Activated naive CD8-positive, alpha-beta T cell treated with anti-CD3 and anti-CD28 coated beads, Interleukin-2, amount 10 ng/mL, durations not matched to agents 7 days and 5 days (primary cell): ENCODE measurements around the gene DHX58. TPM values are rescaled to one million over a fixed set of nuclear protein-coding genes. Genes with fewer than 3 reads are reported as not detected.

Source experiments
- ATAC-seq: fragments of 150-1000 bp; cut with Tn5 transposase; one replicate; pipeline ENCODE4 v1.10.0; 2021; ENCODE audit warnings: low read depth, moderate library complexity
- POLR2A ChIA-PET: fragments of 350-600 bp; sonication (Branson Sonifier 250); formaldehyde crosslinking; loops from one replicate; lab custom pipeline; 2021; ENCODE audit warnings: antibody characterized with exemption; lab: Charles Lee
- DNase-seq: peaks from one replicate; pipeline ENCODE4 v3.0.0; 2021
- H3K27ac Mint-ChIP-seq: one replicate; pipeline ENCODE4 v1.8.0; 2022; ENCODE audit warnings: mild to moderate bottlenecking, mixed read lengths
- H3K27me3 Mint-ChIP-seq: one replicate; pipeline ENCODE4 v1.8.0; 2022; ENCODE audit warnings: mild to moderate bottlenecking, moderate library complexity, mixed read lengths
- H3K36me3 Mint-ChIP-seq: one replicate; pipeline ENCODE4 v1.8.0; 2021; ENCODE audit warnings: mild to moderate bottlenecking, mixed read lengths
- H3K4me1 Mint-ChIP-seq: one replicate; pipeline ENCODE4 v1.8.0; 2021; ENCODE audit warnings: mixed read lengths
- H3K4me3 Mint-ChIP-seq: one replicate; pipeline ENCODE4 v1.8.0; 2022; ENCODE audit warnings: mild to moderate bottlenecking, moderate library complexity, mixed read lengths
- H3K9me3 Mint-ChIP-seq: one replicate; pipeline ENCODE4 v1.8.0; 2021; ENCODE audit warnings: mixed read lengths
- total RNA-seq, 2 experiments: library from RNA; stranded (reverse); gene quantifications; one replicate each; pipeline ENCODE4 v1.2.3, GENCODE V29; 2021

DHX58 gene
- total RNA-seq, 2 experiments from 2014 or later = 68.7 to 77.6 TPM

DNA sequence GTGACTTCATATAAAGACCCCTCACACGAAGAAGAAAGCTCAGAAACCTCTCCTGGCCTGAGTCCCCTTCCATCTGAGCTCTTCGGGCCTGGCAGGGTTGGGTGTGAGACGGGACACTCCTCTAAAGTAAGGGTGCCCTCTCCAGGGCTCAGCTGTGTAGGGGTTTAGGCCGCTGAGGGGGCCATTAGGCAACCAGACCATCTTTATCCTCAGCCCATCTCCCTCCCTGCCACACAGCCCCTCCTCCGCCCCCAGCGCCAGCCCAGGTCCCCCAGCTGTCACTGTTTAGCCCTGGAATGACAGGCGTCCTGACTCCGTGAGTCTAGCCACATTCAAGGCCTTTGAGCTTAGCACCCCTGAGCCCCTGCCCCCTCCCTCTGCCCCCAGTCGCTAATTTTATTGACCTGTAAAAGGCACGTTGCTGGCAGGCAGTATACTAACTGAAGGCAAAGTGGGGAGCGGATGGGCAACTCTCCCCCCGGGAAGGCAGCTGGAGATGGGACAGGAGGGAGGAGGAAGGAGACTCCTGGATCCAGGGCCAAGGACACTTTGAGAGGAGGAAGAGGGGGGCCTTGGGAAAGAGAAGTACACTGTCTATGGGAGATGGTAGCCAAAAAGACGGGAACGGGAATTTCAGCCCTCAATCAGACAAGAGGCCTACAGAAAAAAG lies 13.6 kb downstream of the DHX58 start:
- ATAC-seq (no peak), DNase-seq (no peak)
- POLR2A ChIA-PET = interaction anchor here (0.8 to 1.1 kb wide), 2 partner anchors 12 to 13 kb away, joined by 3 read pairs; partner anchors contain the start of gene DHX58
- Mint-ChIP-seq H3K4me1 (peaks cover 5% of the 10 kb centered on the region), H3K27me3 (peaks cover 26% of the 10 kb centered on the region), H3K4me3 (no peak overlapping the region), H3K36me3 (peaks cover 4% of the 10 kb centered on the region), H3K27ac (no peak overlapping the region), H3K9me3 (no peaks in the 10 kb centered on the region)

DNA sequence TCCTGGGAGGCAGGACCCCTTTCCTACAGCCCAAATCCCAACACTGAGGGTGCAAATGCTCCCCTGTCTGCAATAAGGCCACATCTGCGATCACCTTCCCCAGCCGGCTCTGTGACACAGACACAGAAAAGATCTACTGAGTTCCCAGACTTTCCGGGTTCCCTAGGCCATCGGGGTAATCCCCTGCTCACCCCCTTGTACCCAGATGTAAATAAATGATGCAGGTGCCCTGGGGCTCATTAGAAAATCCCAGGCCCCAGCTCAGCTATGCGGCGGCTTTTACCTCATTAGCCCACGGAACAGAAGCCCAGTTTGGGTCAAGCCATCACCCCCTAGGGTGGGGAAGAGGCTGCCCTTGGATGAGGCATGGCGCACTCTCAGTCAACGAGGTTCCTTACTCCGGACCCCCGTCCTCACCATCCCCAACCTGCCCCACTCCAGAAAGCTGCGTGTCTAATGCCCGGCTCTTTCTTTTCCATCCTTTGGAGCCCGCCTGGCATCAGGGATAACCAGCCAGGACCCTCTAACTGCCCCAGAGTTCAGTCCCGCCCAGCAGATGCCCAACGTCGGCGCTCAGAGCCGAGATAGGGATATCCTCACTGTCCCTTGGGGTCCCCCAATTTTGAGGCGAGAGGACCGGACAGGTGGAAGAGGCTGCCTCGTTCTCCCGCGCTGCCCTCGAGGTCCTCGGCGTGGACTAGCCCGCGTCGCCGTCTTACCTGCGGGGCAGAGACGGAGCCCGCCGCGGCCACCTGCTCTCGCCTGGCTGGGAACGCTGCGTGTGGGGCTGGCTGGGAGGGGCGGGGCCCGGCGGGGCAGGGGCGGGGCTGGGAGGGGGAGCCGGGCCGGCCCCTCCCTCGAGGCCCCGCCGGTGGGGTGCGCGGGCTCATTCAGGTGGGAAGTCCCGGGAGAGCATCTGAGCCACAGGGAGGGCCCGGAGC lies 14.6 kb downstream of the DHX58 start, which contains the start of gene ZNF385C:
Gene ZNF385C (minus strand): TSS at position 783 of the 941 bp plus-strand sequence. CDS start 35,417 bp downstream, outside the sequence.
- POLR2A ChIA-PET = interaction anchor here (0.8 to 1.3 kb wide), 3 partner anchors 13 to 72 kb away, joined by 3 to 4 read pairs (median 3); no protein-coding TSS in a partner anchor
- ATAC-seq (peak; percentile 45), DNase-seq (no peak)
- Mint-ChIP-seq H3K27ac (no peak within 1 kb of the TSS), H3K4me3 (no peak within 1 kb of the TSS), H3K36me3 (peaks cover 4% of the 10 kb centered on the region), H3K9me3 (no peaks in the 10 kb centered on the region), H3K4me1 (peaks cover 5% of the 10 kb centered on the region), H3K27me3 (peaks cover 26% of the 10 kb centered on the region)

DNA sequence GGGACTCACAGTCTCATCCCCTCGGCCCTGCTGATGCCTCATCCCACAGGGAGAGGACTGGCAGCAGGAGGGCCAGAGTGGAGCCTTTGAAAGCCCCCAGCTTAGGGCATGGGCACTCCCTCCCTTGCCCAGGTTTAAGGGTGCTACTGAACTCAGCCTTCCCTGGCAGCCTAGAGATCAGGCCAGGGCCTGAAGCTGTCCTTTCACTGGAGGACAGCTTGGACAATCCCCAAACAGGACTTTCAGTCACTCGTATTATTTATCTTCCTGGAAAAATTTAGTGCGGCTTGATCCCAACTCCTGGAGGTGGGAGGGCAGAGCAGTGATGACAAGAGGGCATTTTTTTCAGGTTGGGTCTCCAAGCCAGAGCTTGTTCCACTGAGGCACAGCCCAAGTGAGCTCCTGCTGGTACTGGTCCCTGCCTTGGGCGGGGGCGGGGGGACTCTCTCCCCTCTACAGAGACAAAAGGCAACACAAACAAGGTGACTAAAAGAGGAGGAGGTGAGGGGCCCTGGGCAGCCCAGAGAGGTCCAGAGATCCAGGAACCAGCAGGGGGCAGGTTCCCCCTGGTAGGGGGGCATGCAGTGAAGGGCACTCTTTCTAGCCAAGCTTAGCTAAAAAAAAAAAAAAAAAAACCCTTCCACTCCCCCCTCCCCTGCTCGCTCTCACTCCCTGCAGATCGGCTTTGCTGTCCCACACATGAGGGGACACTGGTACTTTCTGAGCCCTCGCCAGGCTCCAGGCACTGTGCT lies 16.0 kb downstream of the DHX58 start:
- Mint-ChIP-seq H3K27me3 (peaks cover 28% of the 10 kb centered on the region), H3K9me3 (no peaks in the 10 kb centered on the region), H3K4me1 (peaks cover 6% of the 10 kb centered on the region), H3K27ac (no peak overlapping the region), H3K36me3 (peaks cover 4% of the 10 kb centered on the region), H3K4me3 (no peak overlapping the region)
- DNase-seq = no peak
- POLR2A ChIA-PET = interaction anchor here (0.6 to 1.3 kb wide), 4 partner anchors 14 to 71 kb away, joined by 3 to 6 read pairs (median 4); no protein-coding TSS in a partner anchor
- no peak for ATAC-seq

DNA sequence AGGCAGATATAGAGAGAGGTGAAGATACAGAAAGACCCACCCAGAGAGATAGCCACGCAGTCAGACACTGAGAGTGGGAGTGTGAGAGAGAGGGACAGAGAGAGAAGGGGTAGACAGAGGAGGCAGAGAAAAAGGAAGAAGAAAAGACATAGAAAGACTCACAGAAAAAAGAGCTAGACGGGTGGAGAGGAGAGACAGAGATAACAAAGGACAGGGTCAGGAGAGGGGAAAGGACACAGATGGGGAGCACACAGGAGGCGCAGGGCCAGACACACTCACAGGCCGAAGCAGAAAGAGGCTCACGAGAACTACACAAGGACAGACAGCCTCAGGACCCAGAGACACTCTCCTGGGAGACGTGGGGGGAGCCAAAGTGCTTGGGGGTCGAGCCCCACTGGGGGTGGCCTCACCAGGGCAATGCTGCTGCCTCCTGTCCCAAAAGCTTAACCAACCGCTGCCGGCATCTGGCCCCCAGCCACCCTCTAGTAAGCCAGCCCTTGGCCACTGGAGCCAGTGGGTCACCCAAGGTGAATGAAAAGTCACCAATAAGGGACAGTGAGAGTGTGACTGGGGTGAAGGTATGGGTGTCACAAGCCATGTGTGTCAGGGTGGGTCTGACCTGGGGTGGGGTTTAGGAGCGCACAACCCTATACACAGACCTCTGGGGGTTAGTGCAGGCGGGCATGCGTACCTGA lies 18.0 kb downstream of the DHX58 start:
- POLR2A ChIA-PET = interaction anchor here (0.7 kb wide), 1 partner anchor 13 kb away, joined by 4 read pairs; no protein-coding TSS in a partner anchor
- Mint-ChIP-seq H3K27me3 (peaks cover 30% of the 10 kb centered on the region), H3K9me3 (no peaks in the 10 kb centered on the region), H3K27ac (no peak overlapping the region), H3K36me3 (no peaks in the 10 kb centered on the region), H3K4me1 (peaks cover 6% of the 10 kb centered on the region), H3K4me3 (no peak overlapping the region)
- no peak for ATAC-seq
- no peak for DNase-seq

DNA sequence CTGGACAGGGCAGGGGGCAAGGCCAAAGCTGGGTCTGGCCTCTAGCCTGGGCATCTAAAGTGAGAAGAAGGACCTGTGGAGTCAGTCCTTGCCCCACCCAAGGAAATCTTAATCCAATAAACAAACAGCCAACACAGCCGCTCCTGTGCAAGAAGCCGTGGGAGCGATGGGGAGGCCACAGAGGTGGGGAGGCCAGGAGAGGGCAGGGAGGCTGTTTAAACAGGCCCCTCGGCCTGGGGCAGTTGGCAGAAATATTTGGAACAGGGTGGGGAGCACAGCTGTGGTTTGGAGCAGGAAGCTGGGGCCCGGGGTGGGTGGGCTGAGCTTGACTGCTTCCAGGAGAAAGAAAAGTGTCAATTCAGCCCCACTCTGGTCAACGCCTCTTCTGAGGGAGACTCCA lies 19.6 kb downstream of the DHX58 start:
- Mint-ChIP-seq H3K27ac (no peak overlapping the region), H3K4me1 (peaks cover 4% of the 10 kb centered on the region), H3K4me3 (no peak overlapping the region), H3K9me3 (no peaks in the 10 kb centered on the region), H3K27me3 (peaks cover 31% of the 10 kb centered on the region), H3K36me3 (no peaks in the 10 kb centered on the region)
- POLR2A ChIA-PET = interaction anchor here (0.6 to 1.5 kb wide), 2 partner anchors 19 to 21 kb away, joined by 3 to 5 read pairs; partner anchors contain the start of gene DHX58
- ATAC-seq = no peak
- no peak for DNase-seq

DNA sequence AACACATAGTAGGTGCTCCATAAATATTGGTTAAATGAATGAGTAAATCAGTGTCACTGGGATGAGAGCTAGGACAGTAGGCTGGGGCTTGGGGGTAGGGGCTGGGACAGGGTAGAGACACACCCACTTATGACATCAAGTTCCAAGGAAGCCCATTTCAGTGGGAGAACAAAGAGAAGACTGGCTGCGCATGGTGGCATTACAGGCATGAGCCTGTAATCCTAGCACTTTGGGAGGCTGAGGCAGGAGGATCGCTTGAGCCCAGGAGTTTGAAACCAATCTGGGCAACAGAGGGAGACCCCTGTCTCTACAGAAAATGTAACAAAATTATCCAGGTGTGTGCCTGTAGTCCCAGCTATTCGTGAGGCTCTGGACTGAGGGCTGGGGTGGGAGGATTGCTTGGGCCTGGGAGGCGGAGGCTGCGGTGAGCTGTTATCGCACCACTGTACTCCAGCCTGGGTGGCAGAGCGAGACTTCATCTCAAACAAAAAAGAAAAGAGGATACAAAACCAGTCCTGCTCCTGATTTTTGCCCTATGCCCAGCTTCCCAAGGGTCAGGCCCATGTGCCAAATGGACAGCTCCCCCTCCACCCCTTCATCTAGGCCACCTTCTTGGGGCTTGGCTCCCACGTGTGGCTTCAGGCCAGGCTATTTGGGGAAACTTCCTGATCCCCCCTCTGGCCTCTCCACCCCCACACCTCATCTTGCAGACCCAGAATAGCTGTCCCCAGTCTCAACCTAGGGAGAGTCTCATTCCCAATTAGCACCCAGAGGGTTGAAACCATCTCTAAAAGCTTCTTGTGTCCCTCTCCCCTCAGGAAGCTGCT lies 21.3 kb downstream of the DHX58 start:
- no peak overlapping the region for H3K27ac Mint-ChIP-seq
- DNase-seq (no peak), ATAC-seq (no peak)
- no peaks in the 10 kb centered on the region for H3K9me3 Mint-ChIP-seq
- H3K27me3 Mint-ChIP-seq = peaks cover 16% of the 10 kb centered on the region
- H3K4me3 Mint-ChIP-seq = no peak overlapping the region
- POLR2A ChIA-PET = interaction anchor here (0.8 kb wide), 2 partner anchors 22 to 28 kb away, joined by 3 to 4 read pairs; partner anchors contain the start of gene DHX58
- no peaks in the 10 kb centered on the region for H3K36me3 Mint-ChIP-seq
- peaks cover 1% of the 10 kb centered on the region for H3K4me1 Mint-ChIP-seq

DNA sequence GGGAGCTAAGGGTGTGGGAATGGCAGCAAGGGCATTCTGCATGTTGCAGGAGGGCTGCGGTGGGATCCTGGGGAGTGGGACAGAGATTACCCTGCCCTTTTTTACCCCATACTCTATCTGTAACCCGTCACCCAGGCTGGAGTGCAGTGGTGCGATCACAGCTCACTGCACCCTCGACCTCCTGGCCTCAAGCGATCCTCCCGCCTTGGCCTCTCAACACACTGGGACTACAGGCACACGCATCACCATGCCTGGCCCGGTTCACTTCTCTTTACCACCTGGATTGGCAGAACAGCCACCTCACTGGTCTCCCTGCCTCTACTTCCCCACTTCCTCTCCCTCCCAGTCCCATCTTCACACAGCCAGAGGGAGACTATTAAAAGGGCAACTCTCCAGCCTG lies 23.8 kb downstream of the DHX58 start:
- peaks cover 1% of the 10 kb centered on the region for H3K4me1 Mint-ChIP-seq
- POLR2A ChIA-PET = no interaction called here
- no peaks in the 10 kb centered on the region for H3K9me3 Mint-ChIP-seq
- peaks cover 7% of the 10 kb centered on the region for H3K27me3 Mint-ChIP-seq
- ATAC-seq (no peak), DNase-seq (no peak)
- H3K36me3 Mint-ChIP-seq = no peaks in the 10 kb centered on the region
- no peak overlapping the region for H3K4me3 Mint-ChIP-seq
- H3K27ac Mint-ChIP-seq = no peak overlapping the region

DNA sequence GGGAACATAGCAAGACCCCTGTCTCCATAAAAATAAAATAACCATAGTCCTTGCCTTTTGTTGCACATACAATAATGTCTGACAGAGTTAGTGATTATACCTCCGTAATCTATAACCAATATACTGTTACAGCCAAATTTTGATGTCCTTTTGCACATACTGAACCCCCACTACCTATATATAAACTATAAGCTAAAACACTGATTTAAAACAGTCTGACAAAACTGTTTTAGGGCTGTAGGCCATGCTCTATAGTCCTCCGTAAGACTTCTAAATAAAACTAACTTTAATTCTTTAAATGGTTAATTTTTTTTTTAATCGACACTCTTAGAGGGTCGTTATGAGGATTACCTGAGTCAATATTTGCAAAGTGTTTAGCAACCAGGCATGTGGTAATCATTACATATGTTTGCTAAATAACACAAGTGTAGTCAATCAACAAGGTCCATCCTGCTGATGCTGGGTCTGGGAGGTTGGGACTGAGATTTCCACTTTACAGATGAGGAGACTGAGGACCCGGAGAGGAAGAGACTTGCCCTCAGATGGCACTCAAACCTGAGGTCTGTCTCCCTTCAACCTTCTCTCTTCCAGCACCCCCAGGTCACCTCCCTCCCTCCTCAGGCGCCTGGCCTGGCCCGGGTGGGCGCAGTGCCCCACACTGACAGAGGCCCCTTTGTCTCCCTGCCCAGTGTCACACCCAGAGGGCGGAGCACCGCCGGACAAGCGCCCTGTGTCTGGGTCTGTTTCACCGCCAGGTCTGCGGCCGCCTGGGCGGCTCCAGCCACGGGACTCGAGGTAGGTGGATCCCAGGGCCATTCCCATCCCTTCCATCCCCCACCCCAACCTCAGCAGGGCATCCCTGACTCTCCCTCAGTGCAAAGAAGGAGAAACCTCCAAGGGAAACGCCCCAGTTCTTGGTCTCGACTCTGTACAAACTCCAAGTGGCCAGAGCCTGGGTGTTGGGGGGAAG lies 24.5 kb downstream of the DHX58 start:
- DNase-seq (no peak), ATAC-seq (no peak)
- H3K27me3 Mint-ChIP-seq = peaks cover 7% of the 10 kb centered on the region
- POLR2A ChIA-PET = no interaction called here
- no peak overlapping the region for H3K27ac Mint-ChIP-seq
- H3K4me3 Mint-ChIP-seq = no peak overlapping the region
- peaks cover 1% of the 10 kb centered on the region for H3K4me1 Mint-ChIP-seq
- H3K36me3 Mint-ChIP-seq = no peaks in the 10 kb centered on the region
- H3K9me3 Mint-ChIP-seq = no peaks in the 10 kb centered on the region

DNA sequence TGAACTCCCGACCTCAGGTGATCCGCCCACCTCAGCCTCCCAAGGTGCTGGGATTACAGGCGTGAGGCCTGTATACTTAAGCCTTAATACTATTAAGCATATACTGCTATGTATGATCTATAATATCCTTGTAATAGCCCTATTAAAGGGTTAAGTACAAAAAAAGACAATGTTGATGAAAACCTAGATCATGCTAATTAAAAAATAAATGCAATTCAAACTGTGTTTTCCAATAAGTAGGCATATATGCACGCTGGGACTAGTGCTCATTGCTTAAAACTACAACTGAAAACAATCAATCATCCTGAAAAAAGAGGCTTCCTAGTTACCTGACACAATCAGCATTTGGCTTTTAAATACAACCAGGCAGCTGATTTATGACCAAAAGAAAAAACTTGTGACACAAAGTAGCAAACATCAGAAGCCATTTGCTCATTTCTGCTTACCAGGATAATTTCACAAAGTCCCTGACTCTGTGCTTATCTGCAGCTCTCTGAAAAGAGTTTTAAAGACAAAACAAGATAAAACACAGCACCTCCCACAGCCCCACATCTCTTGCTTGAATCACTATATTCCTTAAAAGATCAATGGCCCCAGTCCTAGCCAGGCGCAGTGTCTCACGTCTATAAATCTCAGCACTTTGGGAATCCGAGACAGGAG lies 25.3 kb downstream of the DHX58 start:
- H3K4me3 Mint-ChIP-seq = no peak overlapping the region
- H3K36me3 Mint-ChIP-seq = no peaks in the 10 kb centered on the region
- no peak for ATAC-seq
- H3K9me3 Mint-ChIP-seq = no peaks in the 10 kb centered on the region
- peaks cover 7% of the 10 kb centered on the region for H3K27me3 Mint-ChIP-seq
- H3K4me1 Mint-ChIP-seq = no peaks in the 10 kb centered on the region
- DNase-seq = no peak
- H3K27ac Mint-ChIP-seq = no peak overlapping the region
- POLR2A ChIA-PET = no interaction called here

DNA sequence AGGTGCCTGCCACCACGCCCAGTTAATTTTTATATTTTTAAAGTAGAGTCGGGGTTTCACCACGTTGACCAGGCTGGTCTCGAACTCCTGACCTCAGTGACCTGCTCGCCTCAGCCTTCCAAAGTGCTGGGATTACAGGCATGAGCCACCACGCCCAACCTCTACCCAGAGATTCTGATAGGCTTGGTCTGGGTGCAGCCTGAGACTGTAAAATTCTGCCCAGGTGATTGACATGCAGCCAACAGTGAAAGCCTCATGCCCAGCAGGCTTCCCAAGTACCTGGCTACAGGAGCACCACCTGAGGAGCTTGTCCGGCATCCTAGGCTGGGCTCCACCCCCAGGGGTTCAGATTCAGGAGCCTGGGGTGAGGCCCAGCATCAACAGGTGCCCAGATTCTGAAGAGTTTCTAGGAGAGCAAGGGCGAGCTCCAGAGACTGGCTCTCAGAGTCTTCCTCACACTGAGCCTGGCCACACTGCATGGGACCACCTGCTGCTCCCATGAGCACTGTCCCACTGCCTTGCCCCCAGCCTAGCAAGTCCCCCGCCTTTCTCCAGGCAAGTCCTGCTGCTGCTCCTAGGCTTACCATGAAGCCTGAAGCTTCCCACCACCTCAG lies 30.9 kb downstream of the DHX58 start:
- DNase-seq = no peak
- no peaks in the 10 kb centered on the region for H3K4me1 Mint-ChIP-seq
- H3K27ac Mint-ChIP-seq = no peak overlapping the region
- no peak overlapping the region for H3K4me3 Mint-ChIP-seq
- H3K9me3 Mint-ChIP-seq = no peaks in the 10 kb centered on the region
- H3K27me3 Mint-ChIP-seq = no peaks in the 10 kb centered on the region
- H3K36me3 Mint-ChIP-seq = no peaks in the 10 kb centered on the region
- ATAC-seq = no peak
- POLR2A ChIA-PET = no interaction called here
